ENCODE results near the gene PDCD1LG2.
"Not testable (repeated sequence)": the region's sequence is repeated elsewhere in the genome, so short reads cannot be mapped to it uniquely, and the experiment has no call there.

PDCD1LG2 gene

GRCh38 chr9:5569891-5570290, 59.6 kb downstream of the PDCD1LG2 start:
- DNase-seq = no peak

- no peak for DNase-seq
Observed at GRCh38 chr9:5571629-5572232, 61.4 kb downstream of the PDCD1LG2 start.

GRCh38 chr9:5574097-5574496, 63.8 kb downstream of the PDCD1LG2 start:
- DNase-seq = no peak

- DNase-seq = no peak
Observed at GRCh38 chr9:5575000-5575399, 64.7 kb downstream of the PDCD1LG2 start.

- no peak for DNase-seq
Observed at GRCh38 chr9:5577225-5577624, 66.9 kb downstream of the PDCD1LG2 start.

DNA sequence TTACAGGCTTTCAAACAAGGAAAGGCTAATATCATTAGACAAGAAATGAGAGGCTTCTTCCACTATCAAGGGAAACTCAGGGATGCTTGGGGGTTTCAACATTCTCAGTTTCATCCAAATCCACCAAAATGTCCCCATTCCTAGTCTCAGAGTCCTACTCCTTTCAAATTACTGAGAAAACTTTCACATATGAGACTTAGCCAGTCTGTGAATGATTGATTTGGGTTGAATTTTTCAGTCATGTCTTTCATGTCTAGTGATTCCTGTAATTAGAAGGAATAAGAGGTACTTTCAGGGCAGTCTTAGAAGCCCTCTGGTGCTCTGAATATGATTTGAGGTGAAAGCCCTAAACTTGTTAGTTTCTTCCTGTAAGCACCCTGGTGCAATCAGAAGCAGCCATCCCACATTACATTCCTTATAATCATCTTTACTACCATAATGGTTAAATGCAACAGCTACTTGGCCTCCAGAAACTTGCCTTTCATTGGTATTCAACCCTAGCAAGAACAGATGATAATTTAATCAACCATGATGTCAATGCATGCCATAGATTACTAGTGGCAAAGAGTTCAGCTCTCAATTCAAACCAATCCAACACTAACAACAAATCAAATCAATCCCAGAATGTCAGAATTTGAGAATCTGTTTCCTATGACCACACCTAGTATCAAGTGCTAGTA, 67.8 kb downstream of the PDCD1LG2 start:
- DNase-seq = no peak

- no peak for DNase-seq
Observed at GRCh38 chr9:5578698-5579085, 68.4 kb downstream of the PDCD1LG2 start.

DNA sequence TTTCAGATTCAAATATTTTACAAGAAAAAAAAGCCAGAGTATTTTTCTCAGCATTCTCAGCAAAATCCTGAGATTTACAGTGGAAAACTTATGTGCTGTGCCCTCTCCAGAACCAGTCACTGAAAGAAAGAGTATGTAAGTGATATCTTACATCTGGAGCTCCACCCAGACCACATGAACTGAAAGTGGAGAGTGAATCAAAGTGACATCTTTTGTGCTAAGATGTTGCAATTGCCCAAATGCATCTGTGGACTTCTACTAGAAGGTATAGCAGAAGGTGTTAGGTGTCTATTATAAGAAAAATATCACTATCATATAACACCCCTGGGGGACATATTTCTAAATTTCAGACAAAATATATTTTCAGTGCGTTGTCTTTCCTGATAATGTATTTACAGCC, 69.5 kb downstream of the PDCD1LG2 start:
- no peak for DNase-seq

GRCh38 chr9:5580650-5581049, 70.3 kb downstream of the PDCD1LG2 start:
- no peak for DNase-seq

GRCh38 chr9:5581706-5582105, 71.4 kb downstream of the PDCD1LG2 start:
- DNase-seq = not testable (repeated sequence)

DNA sequence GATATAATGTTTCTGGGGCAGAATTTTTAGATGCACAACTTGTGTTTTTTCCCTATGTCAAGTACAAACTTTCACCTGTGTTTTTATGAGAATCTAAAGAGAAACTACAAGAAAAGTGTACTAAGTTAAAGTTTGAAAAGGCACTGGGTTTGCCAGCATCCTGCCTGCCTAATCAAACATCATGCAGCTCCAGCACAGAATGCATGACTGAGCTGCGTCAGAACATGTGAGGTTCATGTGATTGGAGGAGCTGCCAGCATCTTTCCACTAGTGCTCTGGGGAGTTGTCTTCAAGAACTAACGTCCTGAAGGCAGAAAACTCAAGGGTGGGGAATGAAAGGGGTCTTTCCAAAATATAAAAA, 72.5 kb downstream of the PDCD1LG2 start:
- no peak for DNase-seq

- no peak for DNase-seq
Observed at GRCh38 chr9:5586391-5586802, 76.1 kb downstream of the PDCD1LG2 start.

DNA sequence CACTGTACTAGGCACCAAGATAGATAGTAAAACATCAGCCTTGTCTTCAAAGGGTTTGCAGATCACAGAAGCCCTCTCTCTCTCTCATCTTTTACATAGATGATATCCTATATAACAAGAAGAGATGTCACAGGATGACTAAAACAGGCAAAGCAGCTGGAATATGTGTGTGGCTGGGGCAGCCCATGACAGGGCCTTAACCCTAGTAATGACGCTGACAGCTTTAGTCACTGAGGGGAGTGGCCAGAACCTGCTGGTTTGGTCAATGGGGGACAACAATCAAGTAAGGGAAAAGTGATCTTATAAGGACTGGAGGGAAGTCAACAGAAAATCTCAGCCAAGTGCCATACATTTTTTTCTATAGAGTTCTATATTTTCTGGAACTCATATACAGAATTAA, 76.7 kb downstream of the PDCD1LG2 start:
- DNase-seq = no peak

GRCh38 chr9:5592231-5592630, 81.9 kb downstream of the PDCD1LG2 start:
- no peak for DNase-seq

GRCh38 chr9:5592904-5593303, 82.6 kb downstream of the PDCD1LG2 start:
- no peak for DNase-seq

GRCh38 chr9:5593904-5594303, 83.6 kb downstream of the PDCD1LG2 start:
- no peak for DNase-seq

- DNase-seq = no peak
Observed at GRCh38 chr9:5596173-5596572, 85.8 kb downstream of the PDCD1LG2 start.

- no peak for DNase-seq
Observed at GRCh38 chr9:5608298-5609225, 98.2 kb downstream of the PDCD1LG2 start.

- no peak for DNase-seq
Observed at GRCh38 chr9:5609226-5609596, 98.9 kb downstream of the PDCD1LG2 start.

DNA sequence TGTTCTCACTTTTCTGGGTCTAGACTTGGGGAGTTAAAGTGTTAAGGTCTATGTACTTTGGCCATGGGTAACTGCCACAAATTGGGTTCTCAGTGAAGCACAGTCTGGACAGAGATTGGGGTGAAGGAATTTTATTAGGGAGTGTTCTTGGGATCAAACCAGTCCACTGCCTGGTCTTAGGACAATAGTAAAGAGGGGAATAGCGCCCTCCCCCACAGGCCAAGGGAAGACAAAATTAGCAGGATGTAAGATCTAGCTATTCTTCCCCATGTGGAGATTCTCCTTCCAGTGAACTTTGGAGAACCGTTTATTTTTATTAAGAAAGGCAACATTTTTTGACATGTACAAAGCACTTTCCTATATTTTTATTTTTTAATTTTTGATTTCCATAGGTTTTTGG, 100.2 kb downstream of the PDCD1LG2 start:
- no peak for DNase-seq

GRCh38 chr9:5611321-5612184, 101.2 kb downstream of the PDCD1LG2 start:
- no peak for DNase-seq

- DNase-seq = no peak
Observed at GRCh38 chr9:5612185-5612530, 101.8 kb downstream of the PDCD1LG2 start.

- DNase-seq = no peak
Observed at GRCh38 chr9:5614192-5614591, 103.9 kb downstream of the PDCD1LG2 start.
